ENCODE results near the gene ADAP1.

The ADAP1 gene

DNA sequence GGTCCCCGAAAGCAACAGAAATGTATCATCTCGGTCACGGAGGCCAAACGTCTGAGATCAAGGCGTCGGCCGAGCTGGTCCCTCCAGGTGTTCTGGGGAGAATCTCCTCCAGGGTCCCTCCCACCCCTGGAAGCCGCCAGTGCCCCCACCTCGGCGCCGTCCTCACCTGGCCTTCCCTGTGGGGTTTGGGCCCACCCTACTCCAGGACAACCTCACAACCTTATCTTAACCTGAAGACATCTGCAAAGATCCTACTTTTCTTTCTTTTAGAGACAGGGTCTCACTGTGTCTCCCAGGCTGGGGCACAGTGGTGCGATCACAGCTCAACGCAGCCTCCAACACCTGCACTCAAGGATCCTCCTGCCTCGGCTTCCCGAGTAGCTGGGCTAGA lies 33.4 kb downstream of the ADAP1 start:
- no peak for DNase-seq

DNA sequence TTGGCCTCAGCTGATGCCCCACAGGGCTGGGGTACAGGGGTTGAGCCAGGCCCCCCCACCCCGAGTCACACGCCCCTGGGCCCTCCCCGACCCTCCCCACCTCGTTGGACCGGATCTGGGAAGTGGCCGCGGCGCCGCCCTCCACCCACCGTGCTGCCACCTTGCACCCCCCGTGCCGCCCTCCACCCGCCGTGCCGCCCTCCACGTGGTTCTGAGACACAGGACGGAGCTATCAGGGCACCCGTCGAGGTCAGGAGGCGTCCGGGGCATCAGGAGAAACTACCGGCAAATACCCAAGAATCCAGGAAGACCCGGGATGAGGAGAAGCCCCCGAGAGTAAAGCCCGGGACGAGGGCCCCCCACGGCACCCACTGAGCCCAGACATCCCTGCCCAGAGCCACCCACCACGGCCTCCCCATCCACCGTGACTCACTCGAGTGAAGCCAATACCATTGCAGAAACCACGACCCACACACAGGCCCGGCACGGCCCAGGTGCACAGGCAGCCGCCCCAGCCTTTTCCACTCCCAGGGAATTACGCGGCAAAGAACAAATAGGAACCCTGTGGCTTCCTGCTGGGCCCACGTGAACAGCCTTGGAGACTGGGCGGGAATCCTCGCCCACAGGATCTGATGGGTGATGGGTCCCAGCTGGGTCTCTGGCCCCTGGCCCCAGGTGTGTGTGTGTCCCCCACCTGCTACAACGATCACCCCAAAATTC lies 34.0 kb downstream of the ADAP1 start:
- DNase-seq: no peak

GRCh38 chr7:919924-920341 lies 34.5 kb downstream of the ADAP1 start:
- DNase-seq: no peak

- no peak for DNase-seq
These were observed 35.4 kb downstream of the ADAP1 start for GRCh38 chr7:919114-919442.

- DNase-seq: no peak
These were observed 35.9 kb downstream of the ADAP1 start for GRCh38 chr7:918441-919113.

DNA sequence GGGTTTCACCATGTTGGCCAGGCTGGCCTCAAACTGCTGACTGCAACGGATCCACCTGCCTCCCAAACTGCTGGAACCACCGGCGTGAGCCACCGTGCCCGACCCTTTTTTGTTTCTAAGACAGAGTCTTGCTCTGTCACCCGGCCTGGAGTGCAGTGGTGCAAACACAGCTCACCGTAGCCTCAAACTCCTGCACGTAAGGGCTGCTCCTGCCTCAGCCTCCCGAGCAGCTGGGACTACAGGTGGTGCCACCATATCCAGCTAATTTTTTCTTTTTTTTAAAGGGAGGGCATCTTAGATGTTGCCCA lies 36.4 kb downstream of the ADAP1 start:
- DNase-seq: no peak

- DNase-seq: no peak
These were observed 37.0 kb downstream of the ADAP1 start for GRCh38 chr7:917255-918117.

DNA sequence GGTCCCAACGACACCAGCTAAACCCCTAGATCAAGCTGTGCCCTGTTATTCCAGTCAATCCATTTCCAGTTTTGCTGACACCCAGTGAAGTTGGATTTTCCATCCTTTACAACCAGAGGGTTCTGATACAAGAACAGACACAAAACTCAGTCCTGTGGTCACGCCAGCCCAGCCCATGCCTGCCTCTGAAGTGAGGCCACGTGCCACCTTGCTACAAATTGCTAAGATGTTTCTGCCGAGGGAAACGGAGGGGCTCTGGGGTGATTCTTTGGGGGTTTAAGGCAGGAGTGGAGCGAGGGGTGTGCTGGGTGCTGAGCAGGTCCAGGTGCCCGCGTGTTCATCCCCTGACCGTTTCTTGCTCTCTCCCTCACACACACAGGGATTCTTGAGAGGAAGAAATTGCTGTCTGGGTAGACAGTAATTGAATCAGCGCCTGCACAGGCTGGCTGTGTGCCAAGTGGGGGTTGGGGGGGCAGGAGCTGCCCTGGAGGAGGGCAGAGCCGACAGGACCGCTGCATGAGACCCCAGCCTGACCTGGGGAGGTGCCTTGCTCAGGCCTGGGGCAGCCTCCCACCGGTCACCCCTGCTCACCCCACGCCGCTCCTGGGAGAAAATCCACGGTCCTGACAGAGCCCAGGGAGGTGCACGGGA lies 38.1 kb downstream of the ADAP1 start:
- no peak for DNase-seq

GRCh38 chr7:915291-916218 lies 38.9 kb downstream of the ADAP1 start:
- DNase-seq: no peak

DNA sequence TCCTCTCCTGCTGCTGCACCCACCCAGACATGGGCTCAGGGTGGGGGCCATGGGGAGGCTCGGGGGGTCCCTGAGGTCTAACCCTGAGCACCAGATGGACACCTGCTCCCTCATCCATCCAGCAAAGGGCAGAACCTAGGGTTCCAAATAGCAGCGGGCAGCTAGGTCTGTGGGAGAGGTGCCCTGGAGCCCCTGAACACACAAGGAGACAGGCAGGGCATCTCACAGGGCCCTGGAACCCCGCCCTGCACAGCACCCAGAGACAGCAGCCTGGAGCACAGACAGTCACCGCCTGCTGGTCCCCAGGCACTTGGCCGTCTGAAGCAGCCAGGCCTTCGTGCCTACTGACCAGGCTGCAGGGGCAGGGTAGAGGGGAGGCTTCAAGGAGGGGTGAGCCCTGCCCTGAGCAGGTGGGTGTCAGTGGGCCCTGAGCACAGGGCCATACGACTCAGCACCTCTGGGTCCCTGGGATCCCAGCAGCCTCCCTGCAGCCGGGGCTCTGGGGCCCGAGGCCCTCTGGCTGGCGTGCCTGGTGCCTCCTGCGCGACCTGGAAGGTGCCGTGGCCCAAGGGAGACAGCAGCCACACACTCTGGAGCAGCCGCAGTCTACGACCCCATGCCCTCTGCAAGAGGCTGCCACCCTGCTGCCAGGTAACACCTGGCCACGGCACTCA lies 39.8 kb downstream of the ADAP1 start:
- no peak for DNase-seq

DNA sequence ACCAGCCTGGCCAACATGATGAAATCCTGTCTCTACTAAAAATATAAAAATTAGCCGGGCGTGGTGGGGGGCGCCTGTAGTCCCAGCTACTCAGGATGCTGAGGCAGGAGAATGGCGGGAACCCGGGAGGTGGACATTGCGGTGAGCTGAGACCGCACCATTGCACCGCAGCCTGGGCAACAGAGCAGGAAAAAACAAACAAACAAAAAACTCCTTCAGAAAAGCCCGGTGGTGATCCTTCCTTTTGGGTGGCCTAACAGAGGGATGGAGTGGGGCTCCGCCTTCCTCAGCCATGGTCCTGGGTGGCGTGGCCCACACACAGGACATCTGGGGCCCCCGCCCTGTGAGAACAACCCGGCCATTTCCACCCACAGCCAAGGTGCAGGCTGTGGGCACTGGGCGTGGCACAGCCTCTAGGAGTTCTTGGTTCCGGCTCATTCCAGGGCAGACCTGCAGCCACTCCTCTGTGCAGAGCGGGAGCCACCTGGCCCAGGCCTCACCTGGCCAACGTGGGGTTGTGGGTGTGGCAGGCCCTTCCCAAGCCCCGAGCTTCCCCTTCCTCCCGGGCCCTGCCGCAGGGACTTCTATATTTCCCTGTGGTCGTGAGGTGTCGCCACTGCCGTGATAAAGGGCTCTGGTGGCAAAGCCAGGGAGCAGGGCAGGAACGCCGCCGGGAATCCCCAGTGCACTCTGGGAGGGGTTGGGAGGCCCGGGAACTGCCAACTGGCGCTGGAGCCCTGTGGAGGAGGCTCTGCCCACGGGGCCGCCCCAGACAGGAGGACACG lies 40.6 kb downstream of the ADAP1 start:
- DNase-seq: no peak

DNA sequence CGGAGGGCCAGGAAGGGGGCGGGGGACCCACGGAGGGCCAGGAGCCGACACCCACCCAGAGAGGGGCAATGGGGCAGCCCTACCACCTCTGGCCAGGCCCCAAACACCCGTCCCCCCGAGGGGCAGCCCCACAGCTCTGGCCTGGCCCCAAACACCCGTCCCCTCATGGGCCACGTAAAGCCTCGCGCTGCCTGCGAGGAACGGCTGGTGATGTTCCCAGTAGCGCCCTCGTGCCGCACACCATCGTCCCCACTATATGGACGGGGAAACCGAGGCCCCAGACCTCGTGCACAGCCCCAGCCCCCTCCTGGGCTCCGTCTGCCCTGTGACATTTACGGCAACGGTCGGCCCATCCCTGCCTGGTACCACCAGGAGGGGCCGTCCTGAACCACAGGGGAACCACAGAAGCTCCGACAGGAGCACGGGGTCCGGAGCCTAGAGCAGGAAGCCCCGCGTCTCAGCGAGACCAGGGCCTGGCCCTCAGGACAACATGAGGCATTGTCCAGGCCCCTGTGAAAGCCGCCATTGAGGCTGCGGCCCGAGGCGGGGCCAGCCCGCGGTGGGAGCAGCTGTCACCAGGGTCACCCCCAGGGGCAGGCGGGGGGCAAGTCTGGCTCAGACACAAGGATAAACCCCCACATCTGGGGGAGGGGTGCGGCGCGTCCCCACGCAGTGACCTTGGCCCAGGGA lies 42.5 kb downstream of the ADAP1 start:
- DNase-seq: no peak

- no peak for DNase-seq
These were observed 43.5 kb downstream of the ADAP1 start for GRCh38 chr7:910931-911431.

GRCh38 chr7:910441-910861 lies 44.0 kb downstream of the ADAP1 start:
- DNase-seq: no peak

DNA sequence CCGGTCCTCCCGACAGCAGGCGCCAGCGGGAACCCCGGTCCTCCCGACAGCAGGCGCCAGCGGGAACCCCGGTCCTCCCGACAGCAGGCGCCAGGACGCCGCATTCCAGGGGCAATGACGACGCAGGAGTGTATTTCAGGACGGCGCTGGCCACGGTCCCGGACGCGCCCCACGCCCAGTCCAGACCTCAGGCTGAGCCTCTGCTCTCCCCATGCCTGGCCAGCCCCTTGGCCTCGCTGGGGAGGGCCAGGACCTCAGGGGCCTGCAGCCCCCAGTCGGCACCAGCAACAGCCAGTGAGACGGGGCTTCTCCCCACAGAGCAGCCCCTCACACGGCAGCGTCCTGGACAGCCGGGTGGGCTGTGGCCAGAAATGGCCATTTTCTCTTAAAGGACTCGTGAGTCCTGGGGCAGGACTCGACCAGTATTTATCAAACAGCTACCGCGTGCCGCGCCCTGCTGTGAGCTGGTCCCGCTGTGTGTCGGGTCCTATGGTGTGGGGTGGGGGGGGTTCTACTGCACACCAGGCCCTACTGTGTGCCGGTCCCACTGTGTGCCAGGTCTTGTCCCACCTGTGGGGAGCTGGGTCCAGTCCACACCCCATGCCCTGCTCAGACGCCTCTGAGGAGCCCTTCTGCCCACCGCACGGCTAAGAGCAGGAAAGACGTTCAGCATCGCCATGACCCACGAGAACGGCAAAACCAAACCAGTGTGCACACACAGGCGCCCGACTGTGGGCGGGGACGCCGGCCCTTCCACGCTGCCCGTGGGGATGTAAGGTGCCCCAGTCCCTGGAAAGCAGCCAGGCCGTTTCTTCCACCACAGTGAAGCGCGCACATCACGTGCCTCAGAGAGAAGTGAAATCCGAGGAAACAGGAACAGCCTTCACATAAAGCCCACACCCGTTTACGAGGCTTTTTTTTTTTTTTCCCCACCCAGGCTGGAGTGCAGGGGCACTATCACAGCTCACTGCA lies 44.8 kb downstream of the ADAP1 start:
- no peak for DNase-seq

GRCh38 chr7:908591-909357 lies 45.7 kb downstream of the ADAP1 start:
- DNase-seq: peak; percentile 47

- DNase-seq: no peak
These were observed 46.3 kb downstream of the ADAP1 start for GRCh38 chr7:908159-908581.

All from central memory CD4-positive, alpha-beta T cell (primary cell).